Spleen (tissue), 11 donors: ENCODE results near the gene SLCO2A1. TPM values are rescaled to one million over a fixed set of nuclear protein-coding genes. Genes with fewer than 3 reads are reported as not detected.

Experiments used
- DNase-seq: peaks from one replicate; pipeline ENCODE4 v3.0.0-alpha.2; 2020
- H3K27ac ChIP-seq, 8 donors: fragments of 200-600 bp; sonication (generic) in 7 of 8; 1 replicate in 4 of 8; 2 replicates in 4 of 8; pipeline versions ENCODE4 v1.5.0 to v1.8.0; 2016 to 2021; ENCODE audit warnings: inconsistent platforms in 4 of 8, mild to moderate bottlenecking in 4 of 8, moderate library complexity in 1 of 8
- H3K27me3 ChIP-seq, 7 donors: fragments of 200-600 bp; sonication (generic) in 6 of 7; replicated peaks in 1 of 7; 1 replicate in 4 of 7; 2 replicates in 3 of 7; pipeline versions ENCODE4 v1.5.0 to v1.8.0; 2016 to 2021; ENCODE audit warnings: inconsistent platforms in 3 of 7, mild to moderate bottlenecking in 1 of 7
- H3K36me3 ChIP-seq, 6 donors: fragments of 200-600 bp; sonication (generic) in 5 of 6; 1 replicate in 4 of 6; 2 replicates in 2 of 6; pipeline versions ENCODE4 v1.5.0 to v1.8.0; 2016 to 2021; ENCODE audit warnings: inconsistent platforms in 2 of 6
- H3K4me1 ChIP-seq, 6 donors: fragments of 200-600 bp; sonication (generic) in 5 of 6; 1 replicate in 3 of 6; 2 replicates in 3 of 6; pipeline versions ENCODE4 v1.5.0 to v1.8.0; 2016 to 2021; ENCODE audit warnings: inconsistent platforms in 3 of 6
- H3K4me3 ChIP-seq, 8 donors: fragments of 200-600 bp; sonication (generic) in 7 of 8; 1 replicate in 4 of 8; 2 replicates in 4 of 8; pipeline versions ENCODE4 v1.5.0 to v1.8.0; 2016 to 2021; ENCODE audit warnings: inconsistent platforms in 4 of 8, mild to moderate bottlenecking in 4 of 8, moderate library complexity in 2 of 8
- H3K9me3 ChIP-seq, 8 donors: fragments of 200-600 bp; sonication (generic) in 7 of 8; 1 replicate in 4 of 8; 2 replicates in 4 of 8; pipeline versions ENCODE4 v1.5.0 to v1.8.0; 2016 to 2021; ENCODE audit warnings: inconsistent platforms in 4 of 8
- CTCF ChIP-seq, 11 experiments: fragments of 200-600 bp in 7 of 11; fragments of 450-650 bp in 4 of 11; sonication (generic) in 4 of 11; IDR thresholded peaks in 8 of 11; conservative IDR thresholded peaks in 3 of 11; 1 replicate in 7 of 11; 2 replicates in 4 of 11; pipeline versions ENCODE4 v1.4.0 to v1.8.0; 2016 to 2021; ENCODE audit warnings: antibody characterized with exemption in 11 of 11, inconsistent platforms in 4 of 11, mild to moderate bottlenecking in 1 of 11
- POLR2A ChIP-seq, 3 donors: fragments of 450-650 bp; IDR thresholded peaks; one replicate each; pipeline ENCODE4 v1.5.1; 2017; ENCODE audit warnings: antibody characterized with exemption in 3 of 3, mild to moderate bottlenecking in 1 of 3
- POLR2AphosphoS5 ChIP-seq, 3 donors: sonication (generic); formaldehyde crosslinking; IDR thresholded peaks; one replicate each; pipeline ENCODE4 v1.5.1; 2017; ENCODE audit warnings: antibody characterized with exemption in 3 of 3
- WGBS, 5 donors: extraction: QIAGEN DNeasy Blood & Tissue Kit in 3 of 5; methylation state at CpG; one replicate each; pipeline versions ENCODE4 v1.1.5 to v1.1.7; 2013 to 2018; 5-methylcytosine and 5-hydroxymethylcytosine counted together
- intact Hi-C: fragments of 100-400 bp; cut with DNase I; formaldehyde crosslinking; loops from one replicate; pipeline ENCODE4 v1.15.0; 2023; ENCODE audit warnings: low total_unique reads
- polyA plus RNA-seq, 3 donors: library from polyadenylated mRNA; stranded (reverse); fragments of 200-250 nt; gene quantifications; one replicate each; pipeline ENCODE4 v1.2.1, GENCODE V29; 2013
- total RNA-seq, 7 donors: library from RNA; depleted of rRNA in 3 of 7; stranded (reverse); fragments of >200 nt in 3 of 7; fragmentation: NEBNext Ultra II Directional in 4 of 7; extraction: Animal tissue kit (Norgen Biotek cat#: 25700) in 4 of 7; gene quantifications; one replicate each; pipeline versions ENCODE4 v1.1.0 to v1.2.1, GENCODE V29; 2016 to 2021
- donor health status: healthy with polysubstance abuse.
- donor health status: DM: no; HTN: no; CAD: no; lungs with moderate emphysema.
- donor health status: DM: no; HTN: no; CAD: no.
- donor health status: Bipolar disorder and iron deficiency.
- donor health status: healthy.
- donor health status: DM: no; HTN: no; CAD: no.
- donor health status: DM: yes; HTN: yes; CAD: no.

The SLCO2A1 gene
- total and polyA plus RNA-seq, 10 donors, result 4.8 to 118 (median 29.8) TPM

DNA sequence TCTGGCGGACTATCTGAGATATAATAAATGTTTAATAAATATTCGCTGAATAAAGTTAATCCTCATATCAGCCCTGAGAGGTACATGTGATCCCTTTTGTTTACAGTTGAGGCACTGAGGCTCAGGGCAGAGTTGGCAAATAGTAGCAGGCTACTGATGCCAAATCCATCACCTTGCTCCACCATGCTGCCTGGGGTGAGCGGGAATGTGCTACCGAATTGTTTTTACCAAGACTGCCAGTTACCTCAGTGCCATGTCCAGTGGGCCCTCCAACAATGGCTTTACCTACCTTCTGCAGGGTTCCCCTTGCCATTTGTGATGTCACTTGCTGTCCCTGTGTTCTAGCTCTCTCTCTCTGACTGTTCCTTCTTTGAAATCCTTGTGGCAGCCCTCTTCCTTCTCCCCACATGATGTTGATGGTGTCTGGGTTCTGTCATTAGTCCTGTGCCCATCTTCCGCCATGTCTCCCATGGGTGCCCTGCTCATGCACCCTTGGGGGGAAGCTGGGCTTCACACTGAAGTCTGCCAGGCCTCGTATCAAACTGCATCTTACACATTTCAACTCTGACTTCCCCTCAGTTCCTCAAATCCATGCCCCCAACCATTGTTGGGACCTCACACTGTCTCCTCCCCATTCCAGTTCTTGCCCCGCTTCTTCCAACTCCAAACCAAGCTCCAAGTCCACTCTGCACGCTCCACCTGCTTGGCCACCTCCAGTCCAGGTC is 35.4 kb downstream of the SLCO2A1 start:
- no peaks in the 10 kb centered on the region for H3K9me3 ChIP-seq
- TF ChIP-seq POLR2AphosphoS5 (IDR thresholded peaks at IDR 0.05) (no peak), POLR2A (IDR thresholded peaks at IDR 0.05) (no peak), CTCF (IDR thresholded peaks at IDR 0.05 in 8 of 11, conservative IDR thresholded peaks at IDR 0.05 in 3 of 11) (no peak)
- H3K27me3 ChIP-seq, result no peaks in the 10 kb centered on the region
- intact Hi-C loops, result no loop called here
- DNase-seq, result no peak
- peaks cover 0 to 37% (median 7%) of the 10 kb centered on the region in 6 donors for H3K4me1 ChIP-seq
- no peaks in the 10 kb centered on the region for H3K36me3 ChIP-seq
- no peak overlapping the region for H3K4me3 ChIP-seq
- no peak overlapping the region for H3K27ac ChIP-seq
- 82 to 87% (median 86%) methylated on average over 8 of the region's 8 CpGs for WGBS, 5 donors

GRCh38 chr3:133992951-133993620 is 36.6 kb downstream of the SLCO2A1 start:
- 76 to 87% (median 84%) methylated on average over 8 to 10 of the region's 10 CpGs for WGBS, 5 donors
- no peak for DNase-seq
- intact Hi-C loops, result no loop called here
- no peaks in the 10 kb centered on the region for H3K36me3 ChIP-seq
- H3K4me3 ChIP-seq, result no peak overlapping the region
- peak overlapping the region in 4 of 8 donors; percentile 65 to 73 (median 70) for H3K27ac ChIP-seq
- peaks cover 0 to 47% (median 7%) of the 10 kb centered on the region in 6 donors for H3K4me1 ChIP-seq
- no peaks in the 10 kb centered on the region for H3K9me3 ChIP-seq
- no peaks in the 10 kb centered on the region for H3K27me3 ChIP-seq
- TF ChIP-seq POLR2AphosphoS5 (IDR thresholded peaks at IDR 0.05), result no peak
- no peak for TF ChIP-seq POLR2A (IDR thresholded peaks at IDR 0.05)
- no peak for TF ChIP-seq CTCF (IDR thresholded peaks at IDR 0.05 in 8 of 11, conservative IDR thresholded peaks at IDR 0.05 in 3 of 11)

DNA sequence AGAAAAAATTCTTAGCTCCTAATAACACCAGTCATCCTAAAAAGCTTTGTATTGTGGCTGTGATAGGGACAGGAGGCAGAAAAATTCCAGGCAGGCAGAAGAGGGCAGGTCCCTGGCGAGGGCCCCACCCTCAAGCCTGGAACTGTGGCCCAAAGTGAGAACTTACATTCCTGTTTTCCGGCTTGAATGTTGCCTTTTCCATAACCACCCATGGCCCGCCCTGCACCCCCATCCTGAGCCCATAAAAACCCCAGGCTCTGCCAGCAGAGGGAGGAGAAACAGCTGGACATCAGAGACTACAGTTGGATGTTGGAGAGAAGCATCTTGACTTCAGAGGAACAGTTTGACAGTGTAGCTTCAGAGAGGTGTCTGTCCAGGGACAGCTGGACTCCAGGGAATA is 37.3 kb downstream of the SLCO2A1 start:
- Histone ChIP-seq H3K9me3 (no peaks in the 10 kb centered on the region), H3K27ac (peak overlapping the region in 6 of 8 donors; percentile 47 to 73 (median 66)), H3K36me3 (no peaks in the 10 kb centered on the region), H3K27me3 (no peaks in the 10 kb centered on the region), H3K4me1 (peaks cover 0 to 50% (median 7%) of the 10 kb centered on the region in 6 donors), H3K4me3 (no peak overlapping the region)
- TF ChIP-seq CTCF (IDR thresholded peaks at IDR 0.05 in 8 of 11, conservative IDR thresholded peaks at IDR 0.05 in 3 of 11) (no peak), POLR2A (IDR thresholded peaks at IDR 0.05) (no peak), POLR2AphosphoS5 (IDR thresholded peaks at IDR 0.05) (no peak)
- DNase-seq, result no peak
- WGBS, 5 donors, result 73 to 84% (median 78%) methylated on average over 3 of the region's 3 CpGs
- intact Hi-C loops, result no loop called here

GRCh38 chr3:133991637-133992036 is 38.1 kb downstream of the SLCO2A1 start:
- H3K36me3 ChIP-seq, result no peaks in the 10 kb centered on the region
- peaks cover 0 to 51% (median 8%) of the 10 kb centered on the region in 6 donors for H3K4me1 ChIP-seq
- intact Hi-C loops, result no loop called here
- H3K27ac ChIP-seq, result peak overlapping the region in 6 of 8 donors; percentile 47 to 73 (median 66)
- no peak for DNase-seq
- TF ChIP-seq CTCF (IDR thresholded peaks at IDR 0.05 in 8 of 11, conservative IDR thresholded peaks at IDR 0.05 in 3 of 11) (no peak), POLR2AphosphoS5 (IDR thresholded peaks at IDR 0.05) (peak in 1 of 3 donors; percentile 47)
- WGBS, 5 donors, result 17 to 44% (median 32%) methylated on average over 2 of the region's 2 CpGs
- H3K9me3 ChIP-seq, result no peaks in the 10 kb centered on the region
- H3K27me3 ChIP-seq, result no peaks in the 10 kb centered on the region
- H3K4me3 ChIP-seq, result no peak overlapping the region
